Cardiac fibroblast (primary cell): ENCODE results near the gene GON4L.
A peak's percentile ranks its signal among the peaks of the same experiment; 100 is the strongest.
"Not testable (repeated sequence)": the region's sequence is repeated elsewhere in the genome, so short reads cannot be mapped to it uniquely, and the experiment has no call there.

Source experiments
- DNase-seq, 2 donors: peaks; one replicate each; pipeline versions ENCODE4 v3.0.0 to v3.0.0-alpha.2; 2010; ENCODE audit warnings: low read depth in 2 of 2
- H3K4me3 ChIP-seq, 2 donors: replicated peaks in 1 of 2; 1 replicate in 1 of 2; 2 replicates in 1 of 2; pipeline ENCODE4 v1.5.1; 2011; ENCODE audit warnings: low read depth in 2 of 2, low read length in 2 of 2, mild to moderate bottlenecking in 2 of 2, moderate library complexity in 1 of 2
- TF ChIP-seq, protein P1 (sequence below): IDR thresholded peaks from one replicate; pipeline ENCODE4 v1.5.1; 2011; ENCODE audit warnings: low read depth, mild to moderate bottlenecking, low read length, inconsistent platforms

GON4L gene

DNA sequence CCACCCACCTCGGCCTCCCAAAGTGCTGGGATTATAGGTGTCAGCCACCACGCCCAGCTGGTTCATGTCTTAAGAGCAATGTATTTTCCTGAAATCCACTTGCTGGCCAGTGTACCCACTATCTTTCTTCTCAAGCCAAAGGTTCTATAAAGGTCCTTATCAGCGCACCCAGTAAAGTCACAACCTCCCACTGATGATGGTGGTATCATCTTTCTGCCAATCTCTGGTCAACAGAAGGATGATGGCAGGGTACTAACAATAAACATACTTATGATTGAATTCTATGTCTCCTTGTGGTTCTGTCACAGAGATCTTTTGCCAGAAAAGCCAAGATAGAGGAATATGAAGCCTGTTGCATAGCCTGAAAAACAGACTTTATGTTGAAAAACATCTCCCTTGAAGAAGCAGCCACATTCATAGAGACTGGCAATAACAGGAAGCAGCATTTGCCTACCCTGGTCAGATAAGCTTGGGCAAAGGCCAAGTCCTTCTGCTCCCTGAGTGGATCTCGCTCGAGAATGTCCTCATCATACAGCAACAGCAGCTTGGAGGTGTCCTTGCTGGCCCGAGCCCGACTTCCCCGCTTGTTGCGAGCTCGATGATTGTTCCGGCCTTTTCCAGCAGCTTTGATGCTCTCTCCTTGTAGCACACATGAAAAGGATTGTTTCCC is 95.1 kb downstream of the GON4L start:
- peak in 1 of 2 donors; percentile 29 for DNase-seq
- TF ChIP-seq, protein P1, sequence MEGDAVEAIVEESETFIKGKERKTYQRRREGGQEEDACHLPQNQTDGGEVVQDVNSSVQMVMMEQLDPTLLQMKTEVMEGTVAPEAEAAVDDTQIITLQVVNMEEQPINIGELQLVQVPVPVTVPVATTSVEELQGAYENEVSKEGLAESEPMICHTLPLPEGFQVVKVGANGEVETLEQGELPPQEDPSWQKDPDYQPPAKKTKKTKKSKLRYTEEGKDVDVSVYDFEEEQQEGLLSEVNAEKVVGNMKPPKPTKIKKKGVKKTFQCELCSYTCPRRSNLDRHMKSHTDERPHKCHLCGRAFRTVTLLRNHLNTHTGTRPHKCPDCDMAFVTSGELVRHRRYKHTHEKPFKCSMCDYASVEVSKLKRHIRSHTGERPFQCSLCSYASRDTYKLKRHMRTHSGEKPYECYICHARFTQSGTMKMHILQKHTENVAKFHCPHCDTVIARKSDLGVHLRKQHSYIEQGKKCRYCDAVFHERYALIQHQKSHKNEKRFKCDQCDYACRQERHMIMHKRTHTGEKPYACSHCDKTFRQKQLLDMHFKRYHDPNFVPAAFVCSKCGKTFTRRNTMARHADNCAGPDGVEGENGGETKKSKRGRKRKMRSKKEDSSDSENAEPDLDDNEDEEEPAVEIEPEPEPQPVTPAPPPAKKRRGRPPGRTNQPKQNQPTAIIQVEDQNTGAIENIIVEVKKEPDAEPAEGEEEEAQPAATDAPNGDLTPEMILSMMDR, result no peak
- H3K4me3 ChIP-seq, result no peak overlapping the region

DNA sequence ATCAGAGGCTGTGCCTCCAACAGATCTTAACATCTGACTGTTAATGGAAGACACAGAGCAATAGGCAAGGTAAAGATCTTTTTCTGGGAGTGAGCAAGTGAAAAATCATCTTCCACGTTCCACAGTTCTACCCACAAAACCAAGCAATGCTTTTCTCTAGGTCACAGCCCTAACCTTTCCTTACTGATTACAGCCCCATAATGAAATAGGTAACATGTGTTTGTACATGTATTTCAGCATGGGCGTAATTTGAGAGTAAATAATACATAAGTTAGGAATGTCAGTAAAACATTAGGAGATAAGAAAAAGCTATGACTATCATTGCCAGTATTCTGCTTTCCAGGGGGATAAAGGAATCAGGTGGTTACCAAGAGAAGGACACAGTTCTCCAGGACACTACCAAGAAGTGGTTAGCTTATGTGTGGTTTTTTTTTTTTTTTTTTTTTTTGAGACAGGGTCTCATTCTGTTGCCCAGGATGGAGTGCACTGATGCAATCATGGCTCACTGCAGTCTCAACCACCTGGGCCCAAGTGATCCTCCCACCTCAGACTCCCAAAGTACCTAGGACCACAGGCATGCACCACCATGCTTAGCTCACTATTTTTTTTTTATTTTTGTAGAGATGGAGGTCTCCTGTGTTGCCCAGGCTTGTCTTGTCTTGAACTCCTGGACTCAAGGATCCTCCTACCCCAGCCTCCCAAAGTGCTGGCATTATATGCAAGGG is 96.1 kb downstream of the GON4L start:
- no peak for DNase-seq
- H3K4me3 ChIP-seq, result no peak overlapping the region
- TF ChIP-seq, protein P1, result no peak

DNA sequence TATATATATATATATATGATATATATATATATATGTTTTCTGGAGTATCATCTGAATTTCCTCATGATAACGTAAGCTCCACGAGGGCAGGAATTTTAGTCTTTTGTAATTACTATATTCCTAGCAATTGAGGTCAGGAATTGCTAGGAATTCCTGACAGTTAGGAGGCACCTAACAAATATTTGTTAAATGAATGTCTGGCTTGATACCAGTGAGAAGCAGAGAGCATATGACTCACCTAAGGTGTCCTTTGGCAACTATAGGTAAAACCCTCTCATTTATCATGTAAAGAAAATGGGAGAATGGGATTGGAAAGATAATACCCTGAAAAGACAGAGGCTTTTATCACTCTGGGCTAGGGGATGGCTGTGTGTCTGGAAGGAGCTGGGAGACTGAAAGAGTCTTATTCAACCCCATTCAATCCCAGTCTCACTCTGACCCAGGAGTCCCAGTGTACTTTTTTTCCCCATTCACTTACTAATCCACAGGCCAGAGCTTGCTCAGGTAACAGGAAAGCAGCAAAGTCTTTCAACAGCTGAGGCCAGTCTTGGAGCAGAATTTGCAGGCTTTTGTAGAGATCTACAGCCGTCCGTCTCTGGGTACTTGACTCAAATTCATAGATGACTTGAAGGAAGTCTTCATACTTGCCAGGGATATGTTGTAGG is 96.9 kb downstream of the GON4L start:
- TF ChIP-seq, protein P1, result no peak
- no peak for DNase-seq
- H3K4me3 ChIP-seq, result no peak overlapping the region

DNA sequence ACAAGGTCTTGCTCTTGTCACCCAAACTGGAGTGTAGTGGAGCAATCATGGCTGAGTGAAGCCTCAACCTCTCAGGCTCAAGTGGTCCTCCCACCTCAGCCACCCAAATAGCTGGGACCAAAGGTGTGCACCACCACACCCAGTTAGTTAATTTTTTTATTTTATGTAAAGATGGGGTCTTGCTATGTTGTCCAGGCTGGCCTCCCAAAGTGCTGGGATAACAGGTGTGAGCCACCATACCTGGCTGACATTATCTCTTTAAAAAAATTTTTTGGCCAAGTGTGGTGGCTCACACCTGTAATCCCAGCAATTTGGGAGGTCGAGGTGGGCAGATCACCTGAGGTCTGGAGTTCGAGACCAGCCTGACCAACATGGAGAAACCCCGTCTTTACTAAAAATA is 98.0 kb downstream of the GON4L start:
- DNase-seq, H3K4me3 ChIP-seq: not testable (repeated sequence)

DNA sequence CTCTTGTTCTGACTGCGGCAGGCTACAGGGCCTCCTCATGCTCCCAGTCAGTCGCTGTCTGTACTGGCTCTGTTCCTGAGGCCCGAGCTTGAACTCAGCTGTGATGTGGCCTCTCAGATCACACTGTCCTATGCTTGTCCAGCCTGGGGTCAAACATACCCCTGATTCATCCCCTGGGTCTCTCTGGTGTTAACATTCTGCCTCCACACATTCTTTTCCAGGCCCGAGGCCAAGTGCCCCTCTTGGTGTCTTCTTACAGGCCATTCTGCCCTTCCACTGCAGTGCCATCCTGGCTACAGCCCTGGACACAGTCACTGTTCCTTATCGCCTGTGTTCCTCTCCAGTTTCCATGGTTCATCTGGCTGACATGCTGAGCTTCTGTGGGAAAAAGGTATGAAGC is 108.9 kb downstream of the GON4L start:
- not testable (repeated sequence) for DNase-seq, H3K4me3 ChIP-seq

DNA sequence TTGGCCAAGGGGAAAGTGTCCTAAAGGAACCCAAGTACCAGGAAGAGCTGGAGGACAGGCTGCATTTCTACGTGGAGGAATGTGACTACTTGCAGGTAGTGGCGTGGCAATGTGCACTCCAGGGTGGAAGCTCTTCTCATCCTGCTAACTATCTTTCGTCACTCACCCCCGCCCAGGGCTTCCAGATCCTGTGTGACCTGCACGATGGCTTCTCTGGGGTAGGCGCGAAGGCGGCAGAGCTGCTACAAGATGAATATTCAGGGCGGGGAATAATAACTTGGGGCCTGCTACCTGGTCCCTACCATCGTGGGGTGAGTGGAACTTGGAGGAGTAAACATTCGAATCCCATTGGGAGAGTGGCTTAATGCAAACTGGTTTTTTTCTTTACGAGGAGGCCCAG is 109.4 kb downstream of the GON4L start:
- not testable (repeated sequence) for H3K4me3 ChIP-seq, DNase-seq

DNA sequence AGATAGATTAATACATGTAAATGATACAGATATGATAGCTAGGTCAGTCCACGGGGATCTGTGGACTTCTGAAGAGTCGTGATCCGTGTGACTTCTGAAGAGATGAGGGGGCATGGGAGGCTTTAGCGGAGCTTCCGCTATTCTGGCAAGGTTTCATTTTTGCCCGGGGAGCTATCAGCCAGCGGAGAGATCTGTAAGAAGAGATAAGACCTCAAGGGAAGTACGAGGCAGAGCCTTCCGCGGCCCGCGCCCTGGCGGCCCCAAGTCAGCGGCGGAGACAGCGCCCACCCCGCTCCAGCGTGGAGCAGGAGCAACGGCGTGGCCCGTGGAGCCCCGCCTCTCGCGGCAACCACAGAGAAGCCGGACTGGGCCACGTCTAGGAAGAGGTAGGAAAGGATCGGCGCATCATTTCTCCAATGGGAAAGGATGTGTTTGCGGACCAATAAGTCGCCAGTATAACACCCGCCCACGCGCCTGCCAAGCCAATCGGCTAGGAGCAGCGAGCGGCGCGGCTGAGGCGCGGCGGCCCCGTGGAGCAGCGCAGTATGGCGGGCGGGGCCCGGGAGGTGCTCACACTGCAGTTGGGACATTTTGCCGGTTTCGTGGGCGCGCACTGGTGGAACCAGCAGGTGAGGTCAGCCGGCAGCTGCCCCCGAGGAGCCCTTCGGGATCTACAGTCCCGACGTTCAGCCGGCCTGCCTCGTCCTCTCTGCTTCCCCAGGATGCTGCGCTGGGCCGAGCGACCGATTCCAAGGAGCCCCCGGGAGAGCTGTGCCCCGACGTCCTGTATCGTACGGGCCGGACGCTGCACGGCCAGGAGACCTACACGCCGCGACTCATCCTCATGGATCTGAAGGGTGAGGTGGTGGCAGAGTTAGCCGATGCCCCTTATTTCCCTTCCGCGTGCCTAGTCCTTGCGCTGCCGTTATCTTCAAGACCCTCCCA is 111.5 kb downstream of the GON4L start:
- DNase-seq, result peak; percentile 98
- peak overlapping the region; percentile 66 to 70 for H3K4me3 ChIP-seq

DNA sequence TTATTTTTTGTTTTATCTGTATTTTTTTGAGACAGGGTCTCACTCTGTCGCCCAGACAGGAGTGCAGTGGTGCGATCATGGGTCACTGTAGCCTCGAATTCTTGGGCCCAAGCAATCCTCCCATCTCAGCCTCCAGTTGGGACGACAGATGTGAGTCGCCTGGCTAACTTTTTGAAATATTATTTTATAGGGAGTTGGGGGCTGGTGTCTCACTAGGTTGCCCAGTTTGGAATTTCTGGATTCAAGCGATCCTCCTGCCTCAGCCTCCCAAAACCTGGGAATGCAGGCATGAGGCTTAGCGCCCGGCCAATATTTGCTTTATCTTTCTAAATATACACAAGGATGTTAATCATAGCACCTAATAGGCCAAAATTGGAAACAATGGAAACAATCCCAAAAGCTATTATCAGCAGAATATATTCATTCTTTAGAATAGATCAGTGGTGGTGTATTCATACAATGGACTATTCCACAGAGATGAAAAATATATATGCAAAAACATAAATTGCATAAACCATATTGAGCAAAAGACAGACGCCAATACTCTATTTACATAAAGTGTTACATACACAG is 112.2 kb downstream of the GON4L start:
- TF ChIP-seq, protein P1, result no peak
- DNase-seq, result no peak
- peak overlapping the region; percentile 66 to 70 for H3K4me3 ChIP-seq
